ENCODE results near the gene ERICH2.

Gene ERICH2

GRCh38 chr2:170818036-170818751 is 48.0 kb downstream of the ERICH2 start:
- no peak for DNase-seq

GRCh38 chr2:170818752-170819470 is 48.7 kb downstream of the ERICH2 start:
- no peak for DNase-seq

GRCh38 chr2:170819680-170820664 is 49.8 kb downstream of the ERICH2 start:
- no peak for DNase-seq

- DNase-seq = no peak
These were observed 50.8 kb downstream of the ERICH2 start for GRCh38 chr2:170820757-170821530.

- DNase-seq = no peak
These were observed 51.5 kb downstream of the ERICH2 start for GRCh38 chr2:170821531-170822289.

GRCh38 chr2:170822290-170823087 is 52.3 kb downstream of the ERICH2 start:
- DNase-seq = no peak

GRCh38 chr2:170823088-170823897 is 53.1 kb downstream of the ERICH2 start:
- no peak for DNase-seq

GRCh38 chr2:170823898-170824215 is 53.7 kb downstream of the ERICH2 start:
- no peak for DNase-seq

GRCh38 chr2:170824526-170825015 is 54.4 kb downstream of the ERICH2 start:
- no peak for DNase-seq

GRCh38 chr2:170827841-170828532 is 57.8 kb downstream of the ERICH2 start:
- no peak for DNase-seq

GRCh38 chr2:170828533-170828916 is 58.3 kb downstream of the ERICH2 start:
- no peak for DNase-seq

GRCh38 chr2:170829036-170829435 is 58.9 kb downstream of the ERICH2 start:
- DNase-seq = no peak

GRCh38 chr2:170830166-170830565 is 60.0 kb downstream of the ERICH2 start:
- DNase-seq = no peak

GRCh38 chr2:170831115-170831514 is 60.9 kb downstream of the ERICH2 start:
- no peak for DNase-seq

GRCh38 chr2:170836027-170836426 is 65.8 kb downstream of the ERICH2 start:
- no peak for DNase-seq

GRCh38 chr2:170840717-170841210 is 70.6 kb downstream of the ERICH2 start:
- no peak for DNase-seq

GRCh38 chr2:170842785-170843184 is 72.6 kb downstream of the ERICH2 start:
- DNase-seq = no peak

- DNase-seq = no peak
These were observed 73.5 kb downstream of the ERICH2 start for GRCh38 chr2:170843656-170844055.

- no peak for DNase-seq
These were observed 75.2 kb downstream of the ERICH2 start for GRCh38 chr2:170845343-170845742.

Measured in effector CD4-positive, alpha-beta T cell (primary cell).